ENCODE measurements around the gene TFRC. TPM values are rescaled to one million over a fixed set of nuclear protein-coding genes. Genes with fewer than 3 reads are reported as not detected.
A peak's percentile ranks its signal among the peaks of the same experiment; 100 is the strongest.

TFRC gene
- total RNA-seq, 1 experiment from 2014 or later: 143 TPM

DNA sequence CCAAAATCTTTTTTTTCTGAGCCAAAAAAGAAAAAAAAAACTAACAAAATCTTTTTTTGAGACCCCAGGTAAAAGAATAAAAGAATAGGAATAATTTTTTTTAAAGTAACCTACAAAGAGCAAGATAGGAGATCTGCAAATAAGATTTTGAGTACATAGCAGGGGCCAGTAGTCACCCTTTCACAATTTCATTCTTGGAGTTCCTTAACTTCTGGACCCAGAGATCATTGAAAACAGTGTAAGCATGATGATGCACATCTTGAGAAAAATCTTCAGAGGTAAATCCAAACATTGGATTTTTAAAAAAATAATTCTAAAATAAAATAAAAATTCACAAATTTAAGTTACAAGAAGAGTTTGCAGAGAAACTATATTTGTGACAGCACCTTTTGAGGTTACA is 18.8 kb downstream of the TFRC start (continued):
- TF ChIP-seq, protein P1, sequence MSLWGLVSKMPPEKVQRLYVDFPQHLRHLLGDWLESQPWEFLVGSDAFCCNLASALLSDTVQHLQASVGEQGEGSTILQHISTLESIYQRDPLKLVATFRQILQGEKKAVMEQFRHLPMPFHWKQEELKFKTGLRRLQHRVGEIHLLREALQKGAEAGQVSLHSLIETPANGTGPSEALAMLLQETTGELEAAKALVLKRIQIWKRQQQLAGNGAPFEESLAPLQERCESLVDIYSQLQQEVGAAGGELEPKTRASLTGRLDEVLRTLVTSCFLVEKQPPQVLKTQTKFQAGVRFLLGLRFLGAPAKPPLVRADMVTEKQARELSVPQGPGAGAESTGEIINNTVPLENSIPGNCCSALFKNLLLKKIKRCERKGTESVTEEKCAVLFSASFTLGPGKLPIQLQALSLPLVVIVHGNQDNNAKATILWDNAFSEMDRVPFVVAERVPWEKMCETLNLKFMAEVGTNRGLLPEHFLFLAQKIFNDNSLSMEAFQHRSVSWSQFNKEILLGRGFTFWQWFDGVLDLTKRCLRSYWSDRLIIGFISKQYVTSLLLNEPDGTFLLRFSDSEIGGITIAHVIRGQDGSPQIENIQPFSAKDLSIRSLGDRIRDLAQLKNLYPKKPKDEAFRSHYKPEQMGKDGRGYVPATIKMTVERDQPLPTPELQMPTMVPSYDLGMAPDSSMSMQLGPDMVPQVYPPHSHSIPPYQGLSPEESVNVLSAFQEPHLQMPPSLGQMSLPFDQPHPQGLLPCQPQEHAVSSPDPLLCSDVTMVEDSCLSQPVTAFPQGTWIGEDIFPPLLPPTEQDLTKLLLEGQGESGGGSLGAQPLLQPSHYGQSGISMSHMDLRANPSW (CRISPR knock-in tag; conservative IDR thresholded peaks at IDR 0.05; ENCODE audit: low read depth): no peak
- no peak for TF ChIP-seq SMAD3 (CRISPR knock-in tag; IDR thresholded peaks at IDR 0.05; ENCODE audit: borderline replicate concordance)
- TF ChIP-seq, protein P2, sequence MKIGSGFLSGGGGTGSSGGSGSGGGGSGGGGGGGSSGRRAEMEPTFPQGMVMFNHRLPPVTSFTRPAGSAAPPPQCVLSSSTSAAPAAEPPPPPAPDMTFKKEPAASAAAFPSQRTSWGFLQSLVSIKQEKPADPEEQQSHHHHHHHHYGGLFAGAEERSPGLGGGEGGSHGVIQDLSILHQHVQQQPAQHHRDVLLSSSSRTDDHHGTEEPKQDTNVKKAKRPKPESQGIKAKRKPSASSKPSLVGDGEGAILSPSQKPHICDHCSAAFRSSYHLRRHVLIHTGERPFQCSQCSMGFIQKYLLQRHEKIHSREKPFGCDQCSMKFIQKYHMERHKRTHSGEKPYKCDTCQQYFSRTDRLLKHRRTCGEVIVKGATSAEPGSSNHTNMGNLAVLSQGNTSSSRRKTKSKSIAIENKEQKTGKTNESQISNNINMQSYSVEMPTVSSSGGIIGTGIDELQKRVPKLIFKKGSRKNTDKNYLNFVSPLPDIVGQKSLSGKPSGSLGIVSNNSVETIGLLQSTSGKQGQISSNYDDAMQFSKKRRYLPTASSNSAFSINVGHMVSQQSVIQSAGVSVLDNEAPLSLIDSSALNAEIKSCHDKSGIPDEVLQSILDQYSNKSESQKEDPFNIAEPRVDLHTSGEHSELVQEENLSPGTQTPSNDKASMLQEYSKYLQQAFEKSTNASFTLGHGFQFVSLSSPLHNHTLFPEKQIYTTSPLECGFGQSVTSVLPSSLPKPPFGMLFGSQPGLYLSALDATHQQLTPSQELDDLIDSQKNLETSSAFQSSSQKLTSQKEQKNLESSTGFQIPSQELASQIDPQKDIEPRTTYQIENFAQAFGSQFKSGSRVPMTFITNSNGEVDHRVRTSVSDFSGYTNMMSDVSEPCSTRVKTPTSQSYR (CRISPR knock-in tag; IDR thresholded peaks at IDR 0.05): no peak
- TF ChIP-seq ZNF219 (CRISPR knock-in tag; IDR thresholded peaks at IDR 0.05; ENCODE audit: borderline replicate concordance): no peak
- TF ChIP-seq ZNF138 (CRISPR knock-in tag; conservative IDR thresholded peaks at IDR 0.05): no peak
- TF ChIP-seq FOXK1 (CRISPR knock-in tag; IDR thresholded peaks at IDR 0.05): no peak
- TF ChIP-seq ZNF396 (CRISPR knock-in tag; IDR thresholded peaks at IDR 0.05; ENCODE audit: borderline replicate concordance): no peak

DNA sequence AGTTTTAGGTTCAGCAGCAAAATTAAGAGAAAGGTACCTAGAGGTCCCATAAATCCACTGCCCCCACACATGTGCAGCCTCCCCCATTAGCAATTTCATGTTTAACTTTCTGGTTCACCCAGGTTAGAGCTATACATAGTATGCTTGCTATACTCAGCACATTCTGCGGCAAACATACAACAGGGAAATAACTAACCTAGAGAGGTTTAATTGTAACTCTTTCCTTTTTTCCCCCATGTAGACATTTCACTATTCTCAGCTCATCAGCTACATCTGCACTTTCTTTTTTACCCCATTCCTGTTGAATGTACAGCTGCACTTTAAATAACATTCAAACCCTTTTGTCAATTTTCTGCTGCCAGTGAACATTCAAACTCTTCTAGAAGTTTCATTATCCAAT is 21.1 kb downstream of the TFRC start:
- Mint-ChIP-seq H3K36me3 (peaks cover 88% of the 10 kb centered on the region), H3K4me3 (no peak overlapping the region), H3K27ac (peak overlapping the region; percentile 78), H3K9me3 (peaks cover 5% of the 10 kb centered on the region), H3K27me3 (ENCODE audit: low read depth) (no peaks in the 10 kb centered on the region), H3K4me1 (peaks cover 41% of the 10 kb centered on the region)
- ChIA-PET CTCF (no interaction called here), POLR2A (interaction anchor here (0.7 kb wide), 1 partner anchor 1063 kb away, joined by 5 read pairs; no protein-coding TSS in a partner anchor)
- DNase-seq (ENCODE audit: low spot score) (no peak), ATAC-seq (no peak)
- TF ChIP-seq NFYB (CRISPR knock-in tag; conservative IDR thresholded peaks at IDR 0.05; ENCODE audit: low read depth): no peak
- TF ChIP-seq, protein P3, sequence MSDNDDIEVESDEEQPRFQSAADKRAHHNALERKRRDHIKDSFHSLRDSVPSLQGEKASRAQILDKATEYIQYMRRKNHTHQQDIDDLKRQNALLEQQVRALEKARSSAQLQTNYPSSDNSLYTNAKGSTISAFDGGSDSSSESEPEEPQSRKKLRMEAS (CRISPR knock-in tag; IDR thresholded peaks at IDR 0.05): no peak
- TF ChIP-seq TEAD1 (CRISPR knock-in tag; IDR thresholded peaks at IDR 0.05): no peak
- TF ChIP-seq ZNF121 (CRISPR knock-in tag; IDR thresholded peaks at IDR 0.05): no peak
- TF ChIP-seq, protein P4, sequence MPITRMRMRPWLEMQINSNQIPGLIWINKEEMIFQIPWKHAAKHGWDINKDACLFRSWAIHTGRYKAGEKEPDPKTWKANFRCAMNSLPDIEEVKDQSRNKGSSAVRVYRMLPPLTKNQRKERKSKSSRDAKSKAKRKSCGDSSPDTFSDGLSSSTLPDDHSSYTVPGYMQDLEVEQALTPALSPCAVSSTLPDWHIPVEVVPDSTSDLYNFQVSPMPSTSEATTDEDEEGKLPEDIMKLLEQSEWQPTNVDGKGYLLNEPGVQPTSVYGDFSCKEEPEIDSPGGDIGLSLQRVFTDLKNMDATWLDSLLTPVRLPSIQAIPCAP (CRISPR knock-in tag; IDR thresholded peaks at IDR 0.05): no peak
- no peak for TF ChIP-seq ZNF317 (CRISPR knock-in tag; IDR thresholded peaks at IDR 0.05; ENCODE audit: borderline replicate concordance, low read depth)
- no peak for TF ChIP-seq NR3C1 (CRISPR knock-in tag; conservative IDR thresholded peaks at IDR 0.05; ENCODE audit: low read depth)
- TF ChIP-seq CREM (CRISPR knock-in tag; IDR thresholded peaks at IDR 0.05): no peak
- TF ChIP-seq IRF2 (CRISPR knock-in tag; IDR thresholded peaks at IDR 0.05; ENCODE audit: borderline replicate concordance, low read depth): no peak
- TF ChIP-seq, protein P5, sequence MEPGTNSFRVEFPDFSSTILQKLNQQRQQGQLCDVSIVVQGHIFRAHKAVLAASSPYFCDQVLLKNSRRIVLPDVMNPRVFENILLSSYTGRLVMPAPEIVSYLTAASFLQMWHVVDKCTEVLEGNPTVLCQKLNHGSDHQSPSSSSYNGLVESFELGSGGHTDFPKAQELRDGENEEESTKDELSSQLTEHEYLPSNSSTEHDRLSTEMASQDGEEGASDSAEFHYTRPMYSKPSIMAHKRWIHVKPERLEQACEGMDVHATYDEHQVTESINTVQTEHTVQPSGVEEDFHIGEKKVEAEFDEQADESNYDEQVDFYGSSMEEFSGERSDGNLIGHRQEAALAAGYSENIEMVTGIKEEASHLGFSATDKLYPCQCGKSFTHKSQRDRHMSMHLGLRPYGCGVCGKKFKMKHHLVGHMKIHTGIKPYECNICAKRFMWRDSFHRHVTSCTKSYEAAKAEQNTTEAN (CRISPR knock-in tag; IDR thresholded peaks at IDR 0.05): no peak
- TF ChIP-seq CREB1 (CRISPR knock-in tag; IDR thresholded peaks at IDR 0.05): no peak
- no peak for TF ChIP-seq FOXJ3 (CRISPR knock-in tag; IDR thresholded peaks at IDR 0.05; ENCODE audit: borderline replicate concordance)
- TF ChIP-seq MXD4 (CRISPR knock-in tag; IDR thresholded peaks at IDR 0.05; ENCODE audit: borderline replicate concordance): no peak
- no peak for TF ChIP-seq SP1 (CRISPR knock-in tag; conservative IDR thresholded peaks at IDR 0.05)
- TF ChIP-seq, protein P6, sequence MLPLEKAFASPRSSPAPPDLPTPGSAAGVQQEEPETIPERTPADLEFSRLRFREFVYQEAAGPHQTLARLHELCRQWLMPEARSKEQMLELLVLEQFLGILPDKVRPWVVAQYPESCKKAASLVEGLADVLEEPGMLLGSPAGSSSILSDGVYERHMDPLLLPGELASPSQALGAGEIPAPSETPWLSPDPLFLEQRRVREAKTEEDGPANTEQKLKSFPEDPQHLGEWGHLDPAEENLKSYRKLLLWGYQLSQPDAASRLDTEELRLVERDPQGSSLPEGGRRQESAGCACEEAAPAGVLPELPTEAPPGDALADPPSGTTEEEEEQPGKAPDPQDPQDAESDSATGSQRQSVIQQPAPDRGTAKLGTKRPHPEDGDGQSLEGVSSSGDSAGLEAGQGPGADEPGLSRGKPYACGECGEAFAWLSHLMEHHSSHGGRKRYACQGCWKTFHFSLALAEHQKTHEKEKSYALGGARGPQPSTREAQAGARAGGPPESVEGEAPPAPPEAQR (CRISPR knock-in tag; IDR thresholded peaks at IDR 0.05): no peak
- TF ChIP-seq, protein P7, sequence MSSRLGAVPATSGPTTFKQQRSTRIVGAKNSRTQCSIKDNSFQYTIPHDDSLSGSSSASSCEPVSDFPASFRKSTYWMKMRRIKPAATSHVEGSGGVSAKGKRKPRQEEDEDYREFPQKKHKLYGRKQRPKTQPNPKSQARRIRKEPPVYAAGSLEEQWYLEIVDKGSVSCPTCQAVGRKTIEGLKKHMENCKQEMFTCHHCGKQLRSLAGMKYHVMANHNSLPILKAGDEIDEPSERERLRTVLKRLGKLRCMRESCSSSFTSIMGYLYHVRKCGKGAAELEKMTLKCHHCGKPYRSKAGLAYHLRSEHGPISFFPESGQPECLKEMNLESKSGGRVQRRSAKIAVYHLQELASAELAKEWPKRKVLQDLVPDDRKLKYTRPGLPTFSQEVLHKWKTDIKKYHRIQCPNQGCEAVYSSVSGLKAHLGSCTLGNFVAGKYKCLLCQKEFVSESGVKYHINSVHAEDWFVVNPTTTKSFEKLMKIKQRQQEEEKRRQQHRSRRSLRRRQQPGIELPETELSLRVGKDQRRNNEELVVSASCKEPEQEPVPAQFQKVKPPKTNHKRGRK (CRISPR knock-in tag; IDR thresholded peaks at IDR 0.05; ENCODE audit: borderline replicate concordance): no peak
- no peak for TF ChIP-seq EMX1 (CRISPR knock-in tag; IDR thresholded peaks at IDR 0.05)
- no peak for TF ChIP-seq NR2C2 (CRISPR knock-in tag; IDR thresholded peaks at IDR 0.05)

Data from WTC11 (cell line).